HG02571 (cell line): ENCODE measurements around the gene IFNAR1.
"Not testable (repeated sequence)": the region's sequence is repeated elsewhere in the genome, so short reads cannot be mapped to it uniquely, and the experiment has no call there.

Source experiments
- ATAC-seq: cut with Tn5 transposase; IDR thresholded peaks from one replicate; pipeline ENCODE4 v1.9.1; 2021; ENCODE audit warnings: mild to moderate bottlenecking, moderate library complexity; ENCODE audit not compliant: unreplicated experiment

The IFNAR1 gene

GRCh38 chr21:33374080-33374449 is 49.3 kb downstream of the IFNAR1 start:
- ATAC-seq: no peak

GRCh38 chr21:33374450-33375096 is 49.8 kb downstream of the IFNAR1 start:
- no peak for ATAC-seq

- no peak for ATAC-seq
Measured at GRCh38 chr21:33375101-33375644, 50.4 kb downstream of the IFNAR1 start.

GRCh38 chr21:33377221-33377920 is 52.6 kb downstream of the IFNAR1 start:
- no peak for ATAC-seq

GRCh38 chr21:33378081-33378480 is 53.3 kb downstream of the IFNAR1 start:
- no peak for ATAC-seq

- not testable (repeated sequence) for ATAC-seq
Measured at GRCh38 chr21:33379934-33380333, 55.2 kb downstream of the IFNAR1 start.

- ATAC-seq: peak; percentile 57
Measured at GRCh38 chr21:33380483-33380998, 55.8 kb downstream of the IFNAR1 start.

- ATAC-seq: not testable (repeated sequence)
Measured at GRCh38 chr21:33381381-33381780, 56.6 kb downstream of the IFNAR1 start.

- peak; percentile 79 for ATAC-seq
Measured at GRCh38 chr21:33383056-33383888, 58.5 kb downstream of the IFNAR1 start.

- ATAC-seq: no peak
Measured at GRCh38 chr21:33384841-33385331, 60.1 kb downstream of the IFNAR1 start.

- ATAC-seq: no peak
Measured at GRCh38 chr21:33386222-33386784, 61.5 kb downstream of the IFNAR1 start.

GRCh38 chr21:33387294-33387693 is 62.5 kb downstream of the IFNAR1 start:
- no peak for ATAC-seq

GRCh38 chr21:33388188-33388587 is 63.4 kb downstream of the IFNAR1 start:
- ATAC-seq: no peak

GRCh38 chr21:33390479-33390878 is 65.7 kb downstream of the IFNAR1 start:
- no peak for ATAC-seq

- ATAC-seq: no peak
Measured at GRCh38 chr21:33391656-33392055, 66.9 kb downstream of the IFNAR1 start.

- ATAC-seq: no peak
Measured at GRCh38 chr21:33392284-33392985, 67.7 kb downstream of the IFNAR1 start.

- ATAC-seq: no peak
Measured at GRCh38 chr21:33393348-33393747, 68.6 kb downstream of the IFNAR1 start.

GRCh38 chr21:33394260-33394659 is 69.5 kb downstream of the IFNAR1 start:
- ATAC-seq: no peak

- ATAC-seq: no peak
Measured at GRCh38 chr21:33395891-33396331, 71.1 kb downstream of the IFNAR1 start.

- no peak for ATAC-seq
Measured at GRCh38 chr21:33396436-33396835, 71.7 kb downstream of the IFNAR1 start.
